Epithelial cell of prostate (primary cell): ENCODE data around the gene DPP7.
"Not testable (repeated sequence)": the region's sequence is repeated elsewhere in the genome, so short reads cannot be mapped to it uniquely, and the experiment has no call there.

Experiments used
- DNase-seq: peaks from one replicate; pipeline ENCODE4 v3.0.0-alpha.2; 2011; ENCODE audit warnings: low read depth, low spot score
- H3K27ac ChIP-seq: fragments of 450-650 bp; 2 replicates; pipeline ENCODE4 v1.5.1; 2017; ENCODE audit warnings: mild to moderate bottlenecking

The DPP7 gene

DNA sequence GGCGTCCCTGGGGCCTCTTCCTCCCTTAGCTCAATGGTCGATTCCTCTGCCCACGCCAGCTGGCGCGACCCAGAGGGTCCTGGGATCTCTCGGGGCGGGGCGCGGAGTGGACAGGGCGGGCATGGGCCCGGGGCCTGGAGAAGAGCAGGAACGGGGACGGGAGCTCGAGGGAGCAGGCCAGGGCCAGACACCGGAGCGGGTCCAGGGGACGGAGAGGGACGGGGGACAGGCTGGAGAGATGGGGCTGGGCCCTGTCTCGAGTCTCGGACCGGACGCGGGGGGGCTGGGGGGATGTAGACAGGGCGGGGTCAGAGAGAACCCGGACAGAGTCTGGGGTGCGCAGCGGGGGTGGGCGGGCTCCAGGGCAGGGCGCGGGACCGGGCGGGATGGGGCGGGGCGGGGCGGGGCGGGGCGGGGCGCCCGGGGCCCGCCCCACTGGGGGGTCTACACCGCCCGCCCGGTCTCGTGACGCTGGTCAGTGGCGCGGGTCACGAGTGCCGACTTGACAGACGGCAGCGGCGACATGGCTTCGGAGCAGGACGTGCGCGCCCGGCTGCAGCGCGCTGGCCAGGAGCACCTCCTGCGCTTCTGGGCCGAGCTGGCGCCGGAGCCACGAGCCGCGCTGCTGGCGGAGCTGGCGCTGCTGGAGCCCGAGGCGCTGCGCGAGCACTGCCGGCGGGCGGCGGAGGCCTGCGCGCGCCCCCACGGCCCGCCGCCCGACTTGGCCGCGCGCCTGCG is 37.4 kb downstream of the DPP7 start, which contains the start of gene UAP1L1:
Gene UAP1L1 (plus strand): TSS at position 508 of the 738 bp plus-strand sequence. CDS start 16 bp downstream, at position 524.
- no peak for DNase-seq
- H3K27ac ChIP-seq, result no peak within 1 kb of the TSS

DNA sequence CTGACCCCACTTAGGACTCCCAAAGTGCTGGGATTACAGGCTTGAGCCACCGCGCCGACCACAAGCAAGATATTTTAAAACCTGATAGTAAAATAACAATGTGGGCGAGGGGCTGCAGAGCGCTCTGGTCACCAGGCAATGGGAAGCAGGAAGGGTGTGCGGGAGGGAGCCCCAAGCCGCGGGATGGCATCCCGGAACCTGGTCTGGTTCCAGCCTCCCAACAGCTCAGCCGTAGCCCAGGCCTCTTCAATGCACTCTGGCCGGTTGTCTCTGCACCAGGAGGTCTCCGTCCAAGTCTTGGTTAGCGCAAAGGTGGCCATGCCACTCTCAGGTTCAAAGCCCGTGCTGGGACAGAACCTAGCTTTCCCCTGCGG is 37.9 kb downstream of the DPP7 start:
- DNase-seq, result no peak
- no peak overlapping the region for H3K27ac ChIP-seq

DNA sequence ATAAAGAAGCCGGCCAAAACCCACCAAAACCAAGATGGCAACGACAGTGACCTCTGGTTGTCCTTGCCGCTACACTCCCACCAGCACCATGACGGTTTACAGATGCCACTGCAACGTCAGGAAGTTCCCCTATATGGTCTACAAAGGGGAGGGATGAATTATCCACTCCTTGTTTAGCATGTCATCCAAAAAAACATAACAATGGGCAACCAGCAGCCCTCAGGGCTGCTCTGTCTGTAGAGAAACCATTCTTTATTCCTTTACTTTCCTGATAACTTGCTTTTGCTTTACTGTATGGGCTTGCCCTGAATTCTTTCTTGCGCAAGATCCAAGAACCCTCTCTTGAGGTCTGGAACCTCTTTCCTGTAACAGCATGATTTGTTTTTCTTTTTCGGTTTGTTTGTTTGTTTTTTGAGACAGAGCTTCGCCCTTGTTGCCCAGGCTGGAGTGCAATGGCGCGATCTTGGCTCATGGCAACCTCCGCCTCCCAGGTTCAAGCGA is 39.2 kb downstream of the DPP7 start:
- H3K27ac ChIP-seq, result no peak overlapping the region
- DNase-seq, result no peak

DNA sequence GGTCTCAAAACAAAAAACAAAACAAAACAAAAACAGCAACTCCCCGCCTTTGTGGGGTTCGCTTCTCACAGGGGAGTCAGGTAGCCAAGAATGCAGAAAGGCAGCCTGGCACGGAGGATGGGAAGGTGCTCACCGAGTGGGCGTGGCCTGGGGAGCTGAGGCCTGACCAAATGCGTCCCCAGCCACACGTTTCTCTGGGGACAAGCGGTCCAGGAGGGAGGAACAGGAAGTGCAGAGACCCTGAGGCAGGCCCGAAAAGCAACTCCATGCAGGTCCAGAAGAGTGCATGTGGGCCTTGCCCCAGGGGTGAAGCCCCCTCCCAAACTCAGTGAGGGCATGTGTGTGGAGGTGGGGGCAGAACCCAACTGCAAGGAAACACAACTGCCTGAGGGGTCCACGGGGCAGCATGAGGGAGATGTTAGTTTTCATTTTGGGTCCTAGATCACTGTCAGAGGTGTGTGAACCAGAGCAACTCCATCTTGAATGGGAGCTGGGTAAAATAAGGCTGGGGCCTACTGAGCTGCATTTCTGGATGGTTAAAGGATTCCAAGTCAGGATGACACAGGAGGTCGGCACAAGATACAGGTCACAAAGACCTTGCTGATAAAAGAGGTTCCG is 39.8 kb downstream of the DPP7 start:
- no peak overlapping the region for H3K27ac ChIP-seq
- no peak for DNase-seq

DNA sequence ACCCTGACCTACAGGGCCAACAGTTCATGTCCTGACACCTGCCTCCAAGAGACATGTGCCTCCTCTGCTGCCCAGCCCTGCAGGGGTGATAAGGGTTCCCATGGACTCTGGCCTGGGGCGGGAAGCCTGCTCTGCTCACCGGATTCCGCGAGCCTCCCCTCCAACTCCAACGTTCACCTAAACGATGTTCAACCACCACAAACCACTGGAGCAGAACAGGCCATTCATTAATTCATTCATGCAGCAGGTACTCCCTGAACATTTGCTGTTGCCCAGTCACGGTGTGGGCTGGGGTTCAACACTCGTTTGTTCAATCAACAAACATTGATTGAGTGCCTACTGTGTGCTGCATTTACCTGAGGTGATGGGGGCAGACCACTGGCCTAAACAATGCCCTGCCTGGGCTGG is 40.5 kb downstream of the DPP7 start:
- H3K27ac ChIP-seq, result no peak overlapping the region
- no peak for DNase-seq

DNA sequence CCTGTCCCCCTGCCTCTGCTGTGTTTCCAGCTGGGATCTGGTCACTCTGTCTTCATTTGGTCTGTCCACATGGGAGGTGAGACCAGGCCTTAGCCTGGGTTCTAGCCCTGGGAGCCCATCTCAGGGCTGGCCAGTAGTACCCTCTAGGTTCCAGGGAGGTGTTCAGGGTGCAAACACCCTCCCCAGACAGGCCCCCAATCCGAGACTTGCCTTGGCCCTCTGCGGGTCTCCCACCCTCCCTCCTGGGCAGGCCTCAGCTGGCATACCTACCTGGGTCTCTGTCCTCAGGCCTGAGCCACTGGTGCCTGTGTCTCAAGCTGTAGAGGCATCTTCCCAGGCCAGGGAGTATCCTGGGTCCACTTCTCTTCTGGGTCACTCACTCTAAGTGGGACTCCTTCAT is 43.3 kb downstream of the DPP7 start:
- DNase-seq, result no peak
- no peak overlapping the region for H3K27ac ChIP-seq

DNA sequence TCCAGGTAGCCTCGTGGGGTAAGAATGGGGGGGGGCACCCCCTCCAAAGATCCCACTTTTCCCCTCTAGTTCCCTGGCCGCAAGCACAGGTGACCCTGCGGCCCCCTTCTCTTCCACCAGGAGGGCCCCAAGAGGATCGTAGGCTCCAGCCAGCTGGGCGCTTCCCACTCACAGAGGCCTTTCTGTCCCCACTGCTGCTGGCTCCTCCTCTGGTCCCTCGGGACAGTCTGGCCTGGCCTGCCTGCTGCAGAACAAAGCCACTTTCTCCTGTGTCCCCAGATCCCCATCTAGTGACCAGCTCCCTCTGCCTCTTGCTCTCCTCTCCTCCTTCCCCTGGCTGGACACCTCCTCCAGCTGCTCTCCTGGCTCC is 43.6 kb downstream of the DPP7 start:
- H3K27ac ChIP-seq, result no peak overlapping the region
- DNase-seq, result no peak

DNA sequence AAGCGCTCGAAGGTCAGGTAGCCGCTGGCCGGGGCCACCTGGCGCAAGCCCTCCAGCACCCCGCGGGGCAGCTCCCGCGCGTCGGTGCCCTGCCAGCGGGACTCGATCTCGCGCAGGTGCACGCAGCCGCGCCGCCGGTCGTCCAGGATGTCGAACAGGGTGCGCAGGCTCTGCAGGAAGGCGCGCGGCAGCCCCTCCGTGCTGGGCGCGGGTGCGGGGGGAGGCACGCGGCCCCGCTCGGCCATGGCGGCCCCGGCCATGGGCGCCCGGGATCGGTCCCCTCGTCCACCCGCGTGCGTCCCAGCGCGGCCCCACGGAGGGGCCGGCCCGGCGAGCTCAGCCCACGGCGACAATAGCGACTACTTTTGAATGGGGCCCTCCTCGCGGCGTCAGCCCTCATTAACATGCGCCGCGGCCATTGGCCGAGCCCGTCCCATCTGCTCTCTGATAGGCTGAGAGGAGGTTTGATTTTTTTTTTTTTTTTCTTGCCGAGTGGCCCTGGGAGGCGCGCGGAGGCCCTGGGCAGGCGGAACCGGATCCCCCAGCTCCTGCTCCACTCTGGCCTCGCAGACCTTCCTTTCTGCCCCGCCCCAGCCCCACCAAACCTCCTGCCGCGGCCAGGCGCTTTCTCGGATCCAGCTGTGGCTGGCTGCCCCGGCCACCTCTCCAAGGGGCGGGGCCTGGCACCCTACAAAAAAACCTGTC is 44.2 kb downstream of the DPP7 start, which contains the start of gene SAPCD2:
Gene SAPCD2 (minus strand): TSS at position 357 of the 705 bp plus-strand sequence. CDS start 97 bp downstream, at position 260.
- DNase-seq, result peak; percentile 52
- H3K27ac ChIP-seq, result no peak within 1 kb of the TSS

DNA sequence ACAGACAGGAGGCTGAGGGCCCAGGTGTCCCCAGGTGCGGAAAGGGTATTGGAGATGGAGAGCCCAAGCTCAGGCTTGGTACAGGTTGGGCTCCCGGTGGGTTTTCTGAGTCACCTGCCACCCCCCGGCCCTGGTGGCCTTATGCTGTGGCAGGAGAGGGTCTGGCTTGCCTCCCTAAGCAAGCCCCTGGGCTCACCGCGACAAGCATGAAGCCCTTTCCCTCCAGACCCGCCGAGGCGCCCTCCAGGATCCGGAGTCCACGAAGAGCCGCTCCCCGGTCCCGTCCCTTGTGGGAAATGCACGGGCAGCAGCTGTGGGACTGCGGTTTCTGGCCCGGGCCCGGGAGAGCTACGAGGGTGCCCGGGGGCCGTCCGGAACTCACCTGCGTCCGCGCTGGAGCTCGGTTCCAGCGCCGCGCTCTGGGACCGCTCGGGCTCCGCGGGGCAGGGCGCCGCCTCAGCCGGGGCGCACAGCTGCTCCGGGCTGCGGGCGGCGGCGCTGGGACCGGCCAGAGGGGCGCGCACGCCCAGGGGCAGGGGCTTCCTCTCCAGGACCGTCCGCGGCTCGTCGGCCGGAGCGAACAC is 44.9 kb downstream of the DPP7 start:
- H3K27ac ChIP-seq, result no peak overlapping the region
- DNase-seq, result no peak

DNA sequence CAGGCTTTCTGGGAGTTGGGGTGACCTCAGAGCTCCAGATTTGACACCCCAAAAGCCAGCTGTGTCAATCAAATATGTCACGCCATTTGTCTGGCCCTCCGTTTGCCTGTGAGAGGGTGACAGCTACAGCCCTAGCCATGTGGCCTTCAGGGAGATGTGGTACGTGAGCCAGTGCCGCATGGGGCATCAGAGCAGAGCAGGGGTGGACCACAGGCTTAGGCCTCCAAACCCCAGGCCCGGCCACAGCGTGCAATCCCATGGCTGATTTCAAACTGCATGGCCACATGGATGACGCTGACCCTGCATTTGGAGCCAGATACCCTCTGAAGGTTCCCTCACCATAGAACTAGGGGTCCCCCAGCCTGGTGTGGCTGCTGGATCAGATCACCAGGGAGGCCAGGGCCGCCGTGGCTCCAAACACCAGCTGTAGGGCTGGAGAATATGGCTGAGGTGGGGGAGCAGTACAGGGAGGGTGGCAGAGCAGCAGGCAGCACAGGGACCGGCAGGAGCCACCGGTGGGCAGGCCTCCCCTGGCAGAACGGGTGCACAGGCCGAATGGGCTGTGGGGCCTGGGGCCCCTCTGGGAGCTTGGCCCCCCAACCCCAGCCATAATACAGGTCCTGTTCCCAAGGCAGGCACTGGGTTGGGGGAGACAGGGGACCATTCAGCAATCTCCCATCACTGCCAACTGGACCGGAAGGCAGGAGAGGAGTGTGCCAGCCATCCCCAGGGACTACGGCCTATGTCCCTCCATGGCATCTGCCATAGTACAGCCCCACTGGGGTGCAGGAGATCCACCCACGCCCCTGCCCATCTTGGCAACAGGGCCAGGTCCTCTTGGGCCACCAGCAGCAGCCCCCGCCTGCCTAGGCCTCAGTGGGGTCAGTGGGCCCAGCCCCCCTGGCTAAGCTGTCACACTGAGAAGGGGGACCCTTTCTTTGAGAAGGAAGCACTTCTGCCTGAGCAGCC is 45.7 kb downstream of the DPP7 start:
- no peak overlapping the region for H3K27ac ChIP-seq
- DNase-seq, result no peak

DNA sequence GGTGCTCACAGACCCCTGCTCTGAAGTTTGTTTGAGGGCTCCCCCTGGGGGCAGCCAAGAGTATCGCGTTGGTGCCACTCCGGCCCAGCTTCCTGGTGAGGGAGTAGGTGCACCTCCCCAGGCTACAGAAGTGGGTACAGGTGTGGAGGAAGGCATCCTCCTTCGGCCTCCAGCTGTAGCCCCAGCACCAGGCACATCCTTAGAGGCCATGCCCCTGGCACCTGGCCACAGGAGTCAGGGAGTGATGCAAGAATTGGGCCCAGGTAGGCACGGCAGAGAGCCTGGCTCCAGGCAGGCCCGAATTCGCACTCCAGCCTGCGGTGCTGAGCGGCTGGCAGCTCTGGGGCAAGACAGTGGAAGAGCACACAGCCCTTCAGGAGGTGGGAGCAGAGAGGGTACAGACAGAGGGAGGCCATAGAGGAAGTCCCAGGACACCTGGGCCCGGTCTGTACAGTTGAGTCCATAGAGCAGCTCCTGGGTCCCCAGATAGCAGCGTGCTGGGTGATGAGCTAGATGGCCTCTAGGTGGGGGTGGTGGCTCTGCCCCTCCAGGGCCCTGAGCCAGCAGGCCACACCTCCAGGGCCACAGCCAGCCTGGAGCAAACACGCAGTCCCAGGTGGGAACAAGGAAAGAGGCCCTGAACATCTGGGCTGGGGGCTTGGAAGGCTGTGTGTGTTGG is 46.5 kb downstream of the DPP7 start:
- DNase-seq, result no peak
- no peak overlapping the region for H3K27ac ChIP-seq

DNA sequence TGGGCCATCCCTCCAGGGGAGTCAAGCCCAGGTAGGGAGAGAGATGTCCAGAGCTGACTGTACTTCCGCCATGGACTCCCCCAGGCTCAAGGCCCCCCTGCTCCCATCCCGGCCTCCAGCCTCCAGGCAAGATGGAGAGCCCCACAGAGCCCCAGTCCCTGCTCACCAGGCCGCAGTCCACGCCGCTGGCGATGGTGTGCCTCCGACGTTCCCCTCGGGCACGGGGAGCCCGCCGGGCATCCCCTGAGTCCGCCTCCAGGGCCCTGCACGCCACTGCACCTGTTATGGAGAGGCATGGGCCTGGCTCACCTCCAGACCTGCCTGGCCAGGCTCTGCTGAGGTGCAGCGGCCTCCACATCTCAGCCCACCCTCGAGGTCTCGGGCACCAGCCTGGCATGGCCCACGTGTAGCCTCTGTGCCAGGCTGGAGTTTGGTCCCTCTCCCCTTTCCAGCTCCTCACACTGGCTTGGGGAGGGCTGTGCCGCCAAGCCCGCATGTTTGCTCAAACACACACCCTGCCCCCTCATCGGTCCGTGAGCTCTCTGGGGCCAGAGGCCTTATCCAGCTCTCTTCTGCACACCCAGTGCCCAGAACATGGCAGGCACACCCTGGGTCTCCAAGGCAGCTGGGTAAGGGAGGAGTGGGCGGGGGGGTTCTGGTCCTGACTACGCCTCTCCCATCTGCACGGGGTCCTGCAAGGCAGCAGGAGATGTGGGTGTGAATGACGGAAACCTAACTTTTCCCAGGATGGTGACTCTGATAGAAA is 48.3 kb downstream of the DPP7 start:
- H3K27ac ChIP-seq, result no peak overlapping the region
- no peak for DNase-seq

DNA sequence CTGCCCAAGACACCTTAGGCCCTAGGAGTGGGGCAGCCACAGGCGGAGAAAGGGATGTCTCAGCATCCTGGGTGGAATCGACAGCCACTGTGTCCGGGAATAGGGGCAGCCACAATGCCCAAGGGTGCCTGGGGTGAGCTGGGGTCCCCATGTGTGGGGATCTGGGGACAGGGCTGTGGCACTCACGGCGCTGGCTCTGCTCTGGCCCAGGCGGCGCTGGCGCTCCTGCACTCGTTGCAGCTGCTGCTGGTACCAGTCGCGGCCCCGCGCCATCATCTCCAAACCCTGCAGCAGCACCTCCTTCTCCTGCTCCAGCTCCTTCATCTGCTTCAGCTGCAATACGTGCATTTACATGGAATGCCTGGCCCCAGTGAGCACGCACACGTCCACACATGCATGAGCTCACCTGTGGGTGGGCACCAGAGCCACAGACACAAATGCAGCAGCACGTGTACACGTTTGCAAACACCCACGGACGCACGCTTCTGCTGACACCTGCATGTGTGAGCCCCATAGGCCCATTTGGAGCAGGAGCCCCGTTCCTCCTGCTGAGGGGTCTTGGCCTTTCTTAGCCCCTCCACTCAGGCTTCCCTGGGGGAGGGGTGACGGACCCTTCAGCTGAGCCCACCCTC is 49.1 kb downstream of the DPP7 start:
- no peak for DNase-seq
- no peak overlapping the region for H3K27ac ChIP-seq

DNA sequence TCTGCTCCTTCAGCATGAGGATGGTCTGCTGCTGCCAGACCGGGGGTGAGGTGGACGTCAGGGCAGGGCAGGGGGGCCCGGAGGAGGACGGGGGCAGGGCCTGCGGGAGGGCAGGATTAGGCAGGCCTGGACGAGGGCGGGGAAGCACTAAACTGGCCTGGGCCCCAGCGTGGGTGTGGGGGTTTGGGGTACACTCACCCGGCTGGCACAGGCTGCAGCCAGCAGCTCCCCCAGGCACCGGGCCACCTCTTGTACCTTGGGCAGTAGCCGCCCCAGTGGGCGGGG is 49.7 kb downstream of the DPP7 start:
- no peak for DNase-seq
- no peak overlapping the region for H3K27ac ChIP-seq

DNA sequence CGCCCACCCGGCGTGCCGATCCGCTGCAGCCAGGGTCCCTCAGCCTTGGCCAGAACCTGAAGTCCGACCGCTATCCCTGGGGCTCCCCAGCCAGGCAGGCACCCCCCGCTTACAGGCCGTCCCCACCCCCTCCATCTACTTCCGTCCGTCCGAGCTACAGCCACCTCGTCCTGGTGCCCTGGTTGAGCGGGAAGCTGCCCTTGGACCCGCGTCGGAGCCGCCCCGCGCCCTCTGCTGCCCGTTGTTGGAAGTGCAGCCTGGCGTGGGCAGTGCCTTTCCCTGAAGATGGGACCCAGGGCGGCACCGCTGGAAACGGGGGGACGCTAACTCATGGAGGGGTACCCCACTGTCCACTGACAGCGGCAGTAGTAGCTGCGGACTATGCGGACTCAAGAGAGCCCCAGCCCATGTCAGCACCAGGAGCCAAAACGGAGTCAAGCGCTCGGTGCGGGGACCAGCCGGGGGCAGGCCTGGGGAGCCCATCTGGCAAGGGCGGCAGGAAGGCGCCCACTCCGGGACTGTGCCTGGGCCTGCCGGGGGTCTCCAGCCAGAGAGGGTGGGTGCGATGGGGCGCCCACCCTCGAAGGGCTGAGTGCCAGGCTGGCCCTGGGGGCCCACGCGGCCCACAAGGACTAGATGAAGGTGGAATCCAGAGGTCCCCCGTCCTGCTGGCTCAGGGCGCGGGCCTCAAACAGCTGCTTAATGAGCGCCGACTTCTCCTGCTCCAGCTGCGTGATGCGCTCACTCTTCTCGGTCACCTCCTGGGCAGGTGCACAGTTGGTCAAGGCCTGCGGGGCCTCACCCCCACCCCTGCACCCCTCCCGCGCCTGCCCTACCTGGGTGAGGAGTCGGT is 50.3 kb downstream of the DPP7 start:
- H3K27ac ChIP-seq, result no peak overlapping the region
- no peak for DNase-seq

DNA sequence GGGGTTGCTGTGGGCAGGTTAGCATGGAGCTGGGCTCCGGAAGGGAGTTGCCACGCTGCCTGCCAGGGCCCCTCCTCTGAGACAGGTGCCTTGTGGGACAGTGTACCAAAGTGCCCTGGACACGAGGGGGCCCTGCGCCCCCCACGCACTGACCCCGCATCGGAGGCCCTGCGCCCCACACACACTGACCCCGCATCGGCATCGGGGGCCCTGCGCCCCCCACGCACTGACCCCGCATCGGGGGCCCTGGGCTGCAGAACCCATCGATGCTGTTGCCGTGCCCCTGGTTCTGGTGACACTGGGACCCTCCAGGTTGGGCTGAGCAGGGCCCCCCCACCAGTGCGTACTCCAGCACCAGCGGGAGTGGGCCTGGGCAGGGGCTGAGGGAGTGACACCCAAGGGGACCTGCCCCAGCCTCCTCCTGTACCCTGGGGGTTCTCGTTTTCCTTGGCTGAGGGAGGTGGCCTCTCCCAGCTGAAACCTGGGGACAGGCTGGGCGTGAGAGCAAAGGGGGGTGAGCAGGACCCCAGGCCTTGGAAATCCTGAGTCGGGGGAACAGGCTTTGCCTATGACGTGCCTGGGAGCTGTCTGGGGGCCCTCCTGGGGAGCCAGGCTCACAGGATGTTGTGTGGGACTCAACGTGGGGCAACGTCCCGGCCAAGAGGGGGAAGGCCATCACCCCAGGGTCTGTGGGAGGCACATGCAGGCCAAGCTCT is 51.1 kb downstream of the DPP7 start:
- no peak overlapping the region for H3K27ac ChIP-seq
- DNase-seq, result no peak

DNA sequence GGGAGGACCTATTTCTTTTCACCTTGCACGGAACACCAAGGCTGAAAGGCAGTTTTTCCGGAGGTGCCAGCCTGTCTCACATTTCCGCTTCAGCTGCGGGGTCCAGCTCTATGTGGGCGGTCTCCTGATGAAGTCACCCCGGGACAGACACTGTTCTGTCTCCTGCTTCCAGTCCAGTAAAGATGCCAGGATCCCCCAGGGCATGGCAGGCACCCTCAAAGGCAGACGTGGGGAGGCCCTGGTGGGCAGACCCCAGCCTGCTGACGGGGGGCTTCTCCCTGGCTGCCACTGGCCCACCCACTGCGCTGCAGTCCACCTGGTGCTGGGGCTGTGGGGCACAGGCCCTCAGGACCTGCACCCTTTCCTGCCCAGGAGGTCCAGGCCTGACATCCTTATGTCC is 51.7 kb downstream of the DPP7 start:
- DNase-seq, result not testable (repeated sequence)

More for the DNA sequence above, 51.7 kb downstream of the DPP7 start:
- not testable (repeated sequence) for H3K27ac ChIP-seq
